ENCODE data around the gene FOXO3. TPM values are rescaled to one million over a fixed set of nuclear protein-coding genes. Genes with fewer than 3 reads are reported as not detected.
"Not testable (repeated sequence)": the region's sequence is repeated elsewhere in the genome, so short reads cannot be mapped to it uniquely, and the experiment has no call there.

Gene FOXO3
- polyA plus RNA-seq, 4 donors = 48.7 to 56.5 (median 51.7) TPM

- DNase-seq (ENCODE audit: low read depth in 4 of 4, low spot score in 3 of 4) = no peak
Observed at GRCh38 chr6:108655806-108656651, 95.3 kb downstream of the FOXO3 start.

DNA sequence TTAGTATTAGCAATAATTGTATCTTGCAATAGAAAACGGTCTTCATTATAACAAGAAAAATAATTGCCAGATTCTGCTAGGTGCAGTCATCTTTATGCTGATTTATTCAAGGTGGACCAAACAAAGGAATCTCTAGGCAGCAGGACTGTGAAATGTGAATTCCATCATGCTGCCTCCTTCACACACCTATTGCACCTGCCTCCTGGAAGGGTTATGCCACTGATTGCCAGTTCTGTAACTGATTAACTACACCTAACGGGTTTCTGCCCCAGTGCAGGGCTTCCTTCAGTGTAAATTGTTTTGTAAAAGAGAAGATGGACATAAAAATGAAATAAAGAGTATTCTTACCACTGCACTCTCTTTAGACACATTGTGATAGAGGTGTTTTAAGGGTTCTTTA lies 96.1 kb downstream of the FOXO3 start:
- DNase-seq (ENCODE audit: low read depth in 4 of 4, low spot score in 3 of 4) = no peak

- no peak for DNase-seq (ENCODE audit: low read depth in 4 of 4, low spot score in 3 of 4)
Observed at GRCh38 chr6:108658174-108658573, 97.5 kb downstream of the FOXO3 start.

- not testable (repeated sequence) for DNase-seq (ENCODE audit: low read depth in 4 of 4, low spot score in 3 of 4)
Observed at GRCh38 chr6:108658785-108659184, 98.1 kb downstream of the FOXO3 start.

DNA sequence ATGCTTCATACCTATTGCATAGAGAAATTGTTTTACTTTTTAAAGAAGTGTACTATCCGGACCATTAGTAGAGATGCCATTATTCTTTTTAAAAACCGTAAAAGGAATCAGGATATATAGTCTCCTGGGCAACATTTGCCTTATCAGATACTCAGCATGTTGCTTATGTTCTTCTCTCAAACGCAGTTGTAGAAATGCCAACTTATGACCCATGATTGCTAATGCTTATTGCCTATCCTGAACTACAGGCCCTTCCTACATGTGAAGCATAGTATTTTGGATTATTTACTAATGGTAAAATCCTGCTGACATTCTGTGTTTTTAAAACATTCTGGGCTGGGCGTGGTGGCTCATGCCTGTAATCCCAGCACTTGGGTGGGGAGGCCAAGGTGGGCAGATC lies 99.5 kb downstream of the FOXO3 start:
- DNase-seq (ENCODE audit: low read depth in 4 of 4, low spot score in 3 of 4) = no peak

DNA sequence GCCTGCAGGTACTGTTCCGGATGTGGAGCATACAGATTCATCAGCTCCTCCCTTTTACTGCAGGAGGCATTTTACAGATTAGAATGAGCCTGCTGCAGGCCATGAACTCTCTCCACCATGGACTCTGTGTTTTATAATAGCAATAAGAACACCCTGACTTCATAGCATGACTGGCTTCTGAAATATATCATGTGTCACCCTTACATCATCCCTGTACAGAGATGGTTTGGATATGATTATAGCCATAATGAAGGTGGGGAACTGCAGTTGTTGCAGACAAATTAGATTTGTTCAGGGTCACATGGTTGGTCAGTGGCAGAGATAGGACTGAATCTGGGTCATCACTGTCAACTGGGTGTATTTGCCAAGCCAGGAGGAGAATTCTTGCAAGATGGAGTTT lies 100.7 kb downstream of the FOXO3 start:
- DNase-seq (ENCODE audit: low read depth in 4 of 4, low spot score in 3 of 4) = no peak

DNA sequence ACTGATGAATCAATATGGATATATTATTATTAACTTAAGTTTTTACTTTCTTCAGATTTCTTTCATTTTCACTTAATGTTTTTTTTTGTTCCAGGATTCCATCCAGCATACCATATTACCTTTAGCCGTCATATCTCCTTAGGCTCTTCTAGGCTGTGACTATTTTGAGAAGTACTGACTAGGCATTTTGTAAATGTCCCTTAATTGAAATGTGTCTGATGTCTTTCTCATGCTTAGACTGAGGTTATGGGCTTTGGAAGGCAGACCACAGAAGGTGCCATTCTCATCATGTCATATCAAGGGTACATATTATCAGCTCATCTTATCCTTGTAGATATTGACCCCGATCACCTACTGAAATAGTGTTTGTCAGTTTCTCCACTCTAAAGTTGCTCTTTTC lies 101.3 kb downstream of the FOXO3 start:
- DNase-seq (ENCODE audit: low read depth in 4 of 4, low spot score in 3 of 4) = no peak

DNA sequence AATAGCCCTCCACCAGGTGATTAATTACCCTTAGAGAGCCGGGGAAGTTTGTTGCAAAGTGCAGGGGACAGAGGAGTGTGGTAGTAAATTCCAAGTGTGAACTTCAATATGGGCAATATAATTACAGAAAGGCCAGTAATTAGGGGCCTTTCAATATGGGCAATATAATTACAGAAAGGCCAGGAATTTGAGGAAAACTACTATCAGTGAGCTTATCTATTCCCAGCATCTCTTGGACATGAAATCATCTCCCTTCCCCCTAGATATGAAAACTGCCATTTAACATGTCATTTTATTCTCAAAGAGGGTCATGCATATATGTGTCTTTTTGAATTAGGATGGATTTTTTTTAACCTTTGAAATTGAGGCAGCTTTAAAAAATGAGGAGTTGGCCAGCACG lies 102.0 kb downstream of the FOXO3 start:
- no peak for DNase-seq (ENCODE audit: low read depth in 4 of 4, low spot score in 3 of 4)

- DNase-seq (ENCODE audit: low read depth in 4 of 4, low spot score in 3 of 4) = not testable (repeated sequence)
Observed at GRCh38 chr6:108663494-108664064, 102.9 kb downstream of the FOXO3 start.

DNA sequence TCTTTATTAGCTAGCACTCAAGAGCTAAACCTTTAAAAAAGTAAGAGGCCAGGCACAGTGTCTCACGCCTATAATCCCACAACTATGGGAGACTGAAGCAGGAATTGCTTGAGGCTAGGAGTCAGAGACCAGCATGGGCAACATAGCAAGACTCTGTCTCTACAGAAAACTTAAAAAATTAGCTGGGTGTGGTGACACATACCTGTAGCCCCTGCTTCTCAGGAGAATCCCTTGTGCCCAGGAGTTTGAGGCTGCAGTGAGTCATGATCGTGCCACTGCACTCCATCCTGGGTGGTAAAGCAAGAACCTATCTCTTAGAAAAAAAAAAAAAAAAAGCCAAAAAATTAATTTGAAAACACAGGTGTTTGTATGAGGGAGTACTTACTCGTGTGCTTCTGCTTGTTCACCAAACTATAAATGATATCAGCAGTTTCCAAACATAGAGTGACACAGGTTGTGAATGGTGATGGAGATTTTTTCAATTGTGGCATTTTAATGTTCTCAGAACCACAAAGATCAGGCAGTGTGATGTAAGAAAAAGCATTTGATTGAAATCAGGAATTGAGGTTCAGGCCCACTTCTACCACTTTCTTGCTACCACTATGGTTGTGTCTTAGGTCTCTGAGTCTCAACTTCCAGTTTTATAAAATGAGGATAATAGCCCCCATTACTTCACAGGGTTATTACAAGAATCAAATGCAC lies 104.9 kb downstream of the FOXO3 start:
- no peak for DNase-seq (ENCODE audit: low read depth in 4 of 4, low spot score in 3 of 4)

DNA sequence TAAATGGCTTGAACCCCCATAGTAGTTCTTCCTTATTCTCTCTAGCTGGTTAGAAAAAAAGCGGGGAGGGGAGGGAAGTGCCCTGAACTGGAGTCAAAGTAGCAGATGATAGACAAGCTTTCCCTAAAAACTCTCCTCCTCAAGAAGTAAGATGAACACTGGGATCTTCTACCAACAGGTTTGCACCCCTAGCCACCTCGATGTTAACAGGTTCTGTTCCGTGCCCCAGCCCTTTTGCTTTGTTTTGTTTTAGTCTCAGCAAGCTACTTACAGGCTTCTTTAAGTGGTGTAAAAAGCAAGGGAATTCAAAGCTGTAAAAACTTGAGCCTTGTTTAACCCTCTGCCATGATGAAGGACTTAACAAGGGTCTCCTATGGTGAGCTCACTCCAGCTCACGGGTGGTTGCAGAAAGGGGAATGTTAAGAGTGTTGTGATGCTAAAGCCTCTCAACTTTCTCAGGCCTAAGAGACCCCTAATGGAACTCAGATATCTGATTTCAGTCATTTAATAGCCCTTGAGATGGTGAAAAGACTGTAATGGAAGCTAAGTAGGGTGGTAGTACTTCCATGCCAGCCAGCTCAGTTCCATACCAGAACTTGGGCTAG lies 106.0 kb downstream of the FOXO3 start:
- no peak for DNase-seq (ENCODE audit: low read depth in 4 of 4, low spot score in 3 of 4)

- no peak for DNase-seq (ENCODE audit: low read depth in 4 of 4, low spot score in 3 of 4)
Observed at GRCh38 chr6:108667993-108668392, 107.3 kb downstream of the FOXO3 start.

GRCh38 chr6:108669673-108670072 lies 109.0 kb downstream of the FOXO3 start:
- DNase-seq (ENCODE audit: low read depth in 4 of 4, low spot score in 3 of 4) = no peak

DNA sequence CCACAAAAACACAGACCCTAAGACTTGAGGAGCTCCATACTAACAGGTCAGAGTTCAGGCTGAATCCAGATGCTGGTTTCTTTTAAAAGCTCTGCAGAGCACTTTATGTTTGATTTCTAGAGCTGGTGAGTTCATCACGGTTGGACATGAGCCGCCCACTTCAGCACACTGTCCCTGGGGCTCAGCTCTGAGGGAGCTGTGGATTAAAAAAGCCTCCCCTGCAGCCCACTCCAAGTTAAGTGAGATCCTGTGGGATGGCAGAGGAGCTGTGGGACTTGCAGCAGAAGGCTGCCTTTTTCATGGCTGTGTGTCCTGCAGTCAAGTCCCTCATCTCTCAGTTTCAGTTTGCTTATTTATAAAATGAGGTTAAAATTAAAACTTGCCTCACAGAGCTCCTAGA lies 110.5 kb downstream of the FOXO3 start:
- no peak for DNase-seq (ENCODE audit: low read depth in 4 of 4, low spot score in 3 of 4)

DNA sequence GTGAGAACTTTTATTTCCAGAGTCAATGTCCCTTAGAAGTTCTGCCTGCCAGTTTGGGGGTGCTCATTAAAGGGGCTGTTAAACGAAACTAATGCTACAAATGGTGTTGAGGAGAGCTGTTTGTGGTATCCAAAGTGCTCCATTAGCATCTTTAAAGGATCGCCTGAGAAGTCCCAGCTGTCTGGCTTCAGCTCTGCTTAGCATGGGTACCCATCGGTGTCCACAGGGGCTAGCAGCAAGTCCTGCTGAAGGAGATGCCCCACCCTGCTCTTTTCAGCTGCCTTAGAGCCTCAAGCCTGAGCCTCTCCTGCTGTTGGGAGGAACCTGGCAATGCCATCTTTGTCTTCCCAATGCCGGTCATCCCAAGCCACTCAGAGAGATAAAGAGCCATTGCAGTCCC lies 111.1 kb downstream of the FOXO3 start:
- DNase-seq (ENCODE audit: low read depth in 4 of 4, low spot score in 3 of 4) = no peak

- DNase-seq (ENCODE audit: low read depth in 4 of 4, low spot score in 3 of 4) = no peak
Observed at GRCh38 chr6:108672641-108673040, 111.9 kb downstream of the FOXO3 start.

DNA sequence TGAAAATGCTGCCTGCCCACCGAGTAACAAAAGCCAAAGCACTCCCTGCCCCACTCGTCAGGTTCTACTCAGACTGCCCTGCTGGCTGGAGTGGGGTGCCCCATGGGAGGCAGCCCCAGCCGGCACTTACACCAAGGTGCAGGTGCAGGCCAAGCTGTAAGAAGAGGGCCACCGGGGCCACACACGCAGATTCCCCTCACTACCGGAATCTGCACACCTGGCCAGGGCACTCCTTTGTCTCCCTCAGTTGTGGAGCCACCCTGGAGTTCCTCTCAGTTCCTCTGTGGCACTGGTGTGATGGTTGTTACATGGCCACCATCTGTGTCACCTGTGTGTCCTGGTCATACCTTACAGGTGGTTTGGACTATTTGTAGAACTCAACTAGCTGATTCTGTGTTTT lies 112.4 kb downstream of the FOXO3 start:
- no peak for DNase-seq (ENCODE audit: low read depth in 4 of 4, low spot score in 3 of 4)

DNA sequence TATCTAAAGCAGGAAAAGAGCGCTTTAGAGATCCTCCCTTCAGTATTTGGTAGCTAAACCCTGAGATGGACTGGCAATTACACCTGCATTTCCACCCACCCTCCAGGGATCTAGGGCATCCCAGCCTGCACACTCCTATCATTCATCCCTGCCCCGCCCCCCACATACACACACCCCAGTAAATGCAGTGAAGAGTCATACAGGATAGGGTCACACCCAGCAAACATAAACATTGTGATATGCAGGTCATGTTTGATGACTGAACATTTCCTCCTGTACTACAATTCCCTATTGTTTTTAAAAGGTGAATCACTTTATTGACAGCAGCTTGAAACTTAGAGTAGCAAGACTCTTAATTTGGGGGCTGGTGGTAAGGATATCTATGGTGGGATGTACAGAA lies 112.9 kb downstream of the FOXO3 start:
- no peak for DNase-seq (ENCODE audit: low read depth in 4 of 4, low spot score in 3 of 4)

DNA sequence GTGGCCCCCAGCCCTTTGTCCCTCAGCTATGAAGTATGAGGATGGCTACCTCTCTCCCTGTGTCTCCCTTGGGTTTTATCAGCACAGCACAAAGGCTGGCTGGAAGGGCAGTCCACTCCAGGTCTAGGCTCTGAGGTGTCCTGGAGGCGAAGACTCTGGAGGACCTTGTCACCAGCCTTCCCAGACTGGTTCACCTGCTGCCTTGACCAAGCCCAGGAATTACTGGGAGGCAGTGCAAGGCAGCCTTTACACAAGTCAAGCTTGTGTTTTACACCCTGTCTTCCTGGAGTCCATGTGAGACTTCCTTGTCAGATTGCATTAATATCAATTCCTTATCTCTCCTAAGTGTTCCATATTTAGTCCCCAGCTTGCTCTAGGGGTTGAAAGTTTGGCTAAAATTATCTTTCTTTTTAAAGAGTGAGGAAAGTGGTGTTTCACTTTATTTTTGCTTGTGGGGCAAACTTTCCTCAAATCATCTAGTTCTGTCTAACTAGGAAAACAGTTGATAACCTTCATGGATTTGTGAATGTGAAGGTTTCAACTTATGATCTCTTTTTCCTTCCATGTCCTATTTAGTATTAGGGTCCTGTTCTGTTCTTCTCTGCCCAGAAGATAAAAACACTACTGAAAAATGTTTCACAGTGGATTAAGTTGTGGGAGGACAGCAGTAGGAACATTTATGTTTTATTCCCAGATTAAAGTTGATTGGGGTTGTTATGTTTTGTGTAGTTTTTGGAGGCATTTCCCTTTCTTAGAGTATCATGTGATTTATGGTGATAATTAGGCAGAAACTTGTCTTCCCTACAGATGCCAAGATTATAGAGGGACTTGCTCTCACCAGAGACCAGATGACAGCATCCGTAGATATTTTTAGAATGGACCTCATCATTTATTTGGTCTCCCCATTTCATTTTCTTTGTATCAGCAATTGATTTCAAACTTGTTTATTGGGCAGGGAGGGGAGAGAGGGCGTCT lies 114.8 kb downstream of the FOXO3 start:
- DNase-seq (ENCODE audit: low read depth in 4 of 4, low spot score in 3 of 4) = no peak

DNA sequence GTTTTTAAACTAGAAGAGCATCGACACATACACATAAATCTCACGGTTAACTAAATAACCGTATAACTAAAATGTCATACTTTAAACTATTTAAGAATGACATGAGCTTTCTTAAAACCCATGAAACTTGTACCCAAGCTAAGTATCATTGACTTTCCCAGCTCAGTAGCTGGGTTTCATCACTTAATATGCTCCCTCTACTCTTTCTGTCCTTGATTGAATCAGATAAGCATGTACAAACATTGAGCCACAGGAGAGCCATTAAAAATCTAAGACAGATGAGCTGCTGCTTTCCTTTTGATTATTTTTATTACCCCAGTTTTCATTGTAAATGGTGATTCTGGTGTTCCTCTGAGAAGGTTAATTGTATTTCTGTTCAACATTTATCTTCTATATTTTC lies 115.8 kb downstream of the FOXO3 start:
- no peak for DNase-seq (ENCODE audit: low read depth in 4 of 4, low spot score in 3 of 4)

Measured in right renal pelvis (tissue), 4 donors.